Measurements from ENCODE around the gene ECE1. TPM values are rescaled to one million over a fixed set of nuclear protein-coding genes. Genes with fewer than 3 reads are reported as not detected.
A peak's percentile ranks its signal among the peaks of the same experiment; 100 is the strongest.

The ECE1 gene
- total RNA-seq = 100 to 1,000 TPM in 1 of 2 donors, 10 to 100 TPM in 1; 66.2 to 138 TPM
- long read RNA-seq, full-length matches to known transcripts = 76 of 152 reads
- long read RNA-seq, partial matches to known transcripts = 63 of 152 reads
- long read RNA-seq, other reads (novel, unspliced or antisense) = 13 of 152 reads

- intact Hi-C loops (cut with DNase I) = no loop called here
- DNase-seq (no peak), ATAC-seq (peak; percentile 63 to 68)
Measured at GRCh38 chr1:21289700-21290545, at the start of gene ECE1. Gene ECE1 (minus strand): TSS chr1:21290463. CDS start chr1:21290414, 49 bp downstream.

GRCh38 chr1:21339356-21340229 lies 49.3 kb upstream of the ECE1 start:
- ATAC-seq = no peak
- no peak for DNase-seq
- intact Hi-C loops (cut with DNase I) = loop anchor here (5.0 kb wide), 2 partner anchors 77 to 82 kb away; no protein-coding TSS in a partner anchor

GRCh38 chr1:21338573-21339355 lies 48.5 kb upstream of the ECE1 start:
- intact Hi-C loops (cut with DNase I) = no loop called here
- DNase-seq (peak; percentile 77), ATAC-seq (peak; percentile 9 to 43)

- intact Hi-C loops (cut with DNase I) = no loop called here
- ATAC-seq (peak; percentile 70 to 77), DNase-seq (peak; percentile 96)
Measured at GRCh38 chr1:21337928-21338572, 47.8 kb upstream of the ECE1 start.

- intact Hi-C loops (cut with DNase I) = no loop called here
- no peak for ATAC-seq
- DNase-seq = no peak
Measured at GRCh38 chr1:21337454-21337927, 47.2 kb upstream of the ECE1 start.

GRCh38 chr1:21337010-21337437 lies 46.8 kb upstream of the ECE1 start:
- DNase-seq (no peak), ATAC-seq (no peak)
- intact Hi-C loops (cut with DNase I) = no loop called here

GRCh38 chr1:21335750-21336224 lies 45.5 kb upstream of the ECE1 start:
- DNase-seq (no peak), ATAC-seq (no peak)
- intact Hi-C loops (cut with DNase I) = no loop called here

GRCh38 chr1:21335088-21335691 lies 44.9 kb upstream of the ECE1 start:
- ATAC-seq (no peak), DNase-seq (no peak)
- intact Hi-C loops (cut with DNase I) = no loop called here

- intact Hi-C loops (cut with DNase I) = no loop called here
- ATAC-seq (peak; percentile 32 to 46), DNase-seq (peak; percentile 86)
Measured at GRCh38 chr1:21334214-21335087, 44.2 kb upstream of the ECE1 start.

- ATAC-seq (no peak), DNase-seq (no peak)
- intact Hi-C loops (cut with DNase I) = no loop called here
Measured at GRCh38 chr1:21333824-21334213, 43.6 kb upstream of the ECE1 start.

- intact Hi-C loops (cut with DNase I) = no loop called here
- ATAC-seq (peak; percentile 14 to 66), DNase-seq (no peak)
Measured at GRCh38 chr1:21332554-21333311, 42.5 kb upstream of the ECE1 start.

GRCh38 chr1:21331752-21332478 lies 41.7 kb upstream of the ECE1 start:
- intact Hi-C loops (cut with DNase I) = no loop called here

GRCh38 chr1:21330544-21330943 lies 40.3 kb upstream of the ECE1 start:
- intact Hi-C loops (cut with DNase I) = no loop called here
- DNase-seq = no peak
- ATAC-seq = no peak

More at GRCh38 chr1:21331752-21332478, 41.7 kb upstream of the ECE1 start:
- no peak for DNase-seq
- ATAC-seq = no peak

GRCh38 chr1:21329209-21329844 lies 39.1 kb upstream of the ECE1 start:
- ATAC-seq (no peak), DNase-seq (no peak)
- intact Hi-C loops (cut with DNase I) = no loop called here

All from left cardiac atrium (tissue), 4 donors.